Upper lobe of right lung (tissue), 1 donor: Measurements from ENCODE around the gene SIRT7. TPM values are rescaled to one million over a fixed set of nuclear protein-coding genes. Genes with fewer than 3 reads are reported as not detected.

Source experiments
- ATAC-seq: fragments of 200-7000 bp; cut with Tn5 transposase; one replicate; pipeline ENCODE4 v1.9.1; 2020; ENCODE audit warnings: mild to moderate bottlenecking, moderate library complexity
- DNase-seq: peaks from one replicate; pipeline ENCODE4 v3.0.0-alpha.2; 2020
- H3K27ac ChIP-seq: fragments of 200-600 bp; one replicate; pipeline ENCODE4 v1.8.0; 2022
- H3K27me3 ChIP-seq: fragments of 200-600 bp; one replicate; pipeline ENCODE4 v1.8.0; 2022; ENCODE audit warnings: mild to moderate bottlenecking
- H3K36me3 ChIP-seq: fragments of 200-600 bp; one replicate; pipeline ENCODE4 v1.8.0; 2022
- H3K4me1 ChIP-seq: fragments of 200-600 bp; one replicate; pipeline ENCODE4 v1.8.0; 2022
- H3K4me3 ChIP-seq: fragments of 200-600 bp; one replicate; pipeline ENCODE4 v1.8.0; 2022; ENCODE audit warnings: mild to moderate bottlenecking
- H3K9me3 ChIP-seq: fragments of 200-600 bp; one replicate; pipeline ENCODE4 v1.8.0; 2022
- CTCF ChIP-seq: fragments of 200-600 bp; IDR thresholded peaks from one replicate; pipeline ENCODE4 v1.8.0; 2022; ENCODE audit warnings: antibody characterized with exemption
- intact Hi-C: fragments of 100-400 bp; cut with DNase I; formaldehyde crosslinking; loops from one replicate; pipeline ENCODE4 v1.11.0; 2022
- total RNA-seq: library from RNA; stranded (reverse); fragmentation: NEBNext Ultra II Directional; extraction: Animal tissue kit (Norgen Biotek cat#: 25700); gene quantifications from one replicate; pipeline ENCODE4 v1.2.1, GENCODE V29; 2021
- donor health status: DM: no; HTN: yes; CAD: no; lungs with severe emphysema.

The SIRT7 gene
- total RNA-seq, 1 donor from 2014 or later, result 27.5 TPM

- Histone ChIP-seq H3K27ac (peak within 1 kb of the TSS; percentile 90), H3K9me3 (no peaks in the 10 kb centered on the region), H3K4me3 (peak within 1 kb of the TSS; percentile 86), H3K27me3 (no peaks in the 10 kb centered on the region), H3K36me3 (no peaks in the 10 kb centered on the region), H3K4me1 (peaks cover 40% of the 10 kb centered on the region)
- DNase-seq (peak; percentile 95), ATAC-seq (peak; percentile 58)
- peak; percentile 32 for TF ChIP-seq CTCF
- intact Hi-C loops, result no loop called here
Observed at GRCh38 chr17:81927653-81928543, 9.9 kb upstream of the SIRT7 start, which contains the start of gene MAFG. TSS of gene MAFG (minus strand) at chr17:81927735. CDS start at chr17:81923185, 4,550 bp downstream.

- intact Hi-C loops, result no loop called here
- ATAC-seq, result no peak
- Histone ChIP-seq H3K27me3 (no peaks in the 10 kb centered on the region), H3K4me1 (peaks cover 41% of the 10 kb centered on the region), H3K27ac (peak overlapping the region; percentile 90), H3K9me3 (no peaks in the 10 kb centered on the region), H3K36me3 (no peaks in the 10 kb centered on the region), H3K4me3 (peak overlapping the region; percentile 86)
- DNase-seq, result no peak
- no peak for TF ChIP-seq CTCF
Observed at GRCh38 chr17:81927152-81927652, 9.2 kb upstream of the SIRT7 start.

GRCh38 chr17:81926451-81927151 is 8.6 kb upstream of the SIRT7 start:
- intact Hi-C loops, result no loop called here
- Histone ChIP-seq H3K9me3 (no peaks in the 10 kb centered on the region), H3K4me1 (peaks cover 41% of the 10 kb centered on the region), H3K27ac (peak overlapping the region; percentile 90), H3K27me3 (no peaks in the 10 kb centered on the region), H3K36me3 (peaks cover 3% of the 10 kb centered on the region), H3K4me3 (peak overlapping the region; percentile 86)
- DNase-seq (peak; percentile 87), ATAC-seq (peak; percentile 64)
- TF ChIP-seq CTCF, result no peak

- Histone ChIP-seq H3K27me3 (no peaks in the 10 kb centered on the region), H3K9me3 (no peaks in the 10 kb centered on the region), H3K27ac (peak overlapping the region; percentile 90), H3K36me3 (peaks cover 7% of the 10 kb centered on the region), H3K4me3 (peak overlapping the region; percentile 86), H3K4me1 (peaks cover 41% of the 10 kb centered on the region)
- ATAC-seq (no peak), DNase-seq (no peak)
- TF ChIP-seq CTCF, result no peak
- intact Hi-C loops, result no loop called here
Observed at GRCh38 chr17:81925860-81926450, 8.0 kb upstream of the SIRT7 start.
